PC-3 (cell line): ENCODE data around the gene EFCAB6.

Experiments
- CTCF ChIP-seq: fragments of 300-600 bp; sonication (generic); conservative IDR thresholded peaks from 2 replicates; pipeline ENCODE4 v1.5.1; 2017; ENCODE audit warnings: antibody characterized with exemption, low read depth, mild to moderate bottlenecking, low read length
- EZH2 ChIP-seq: fragments of 300-600 bp; sonication (generic); IDR thresholded peaks from one replicate; pipeline ENCODE4 v1.6.1; 2017; ENCODE audit warnings: antibody characterized with exemption, mild to moderate bottlenecking, low read length; ENCODE audit not compliant: unreplicated experiment
- EZH2phosphoT487 ChIP-seq: fragments of 300-600 bp; sonication (generic); IDR thresholded peaks from 2 replicates; pipeline ENCODE4 v1.6.1; 2018; ENCODE audit warnings: mild to moderate bottlenecking, antibody characterized with exemption, low read length, borderline replicate concordance

GRCh38 chr22:43550024-43550620 is 262.0 kb downstream of the EFCAB6 start:
- TF ChIP-seq CTCF (no peak), EZH2 (no peak), EZH2phosphoT487 (no peak)
